Coronary artery (tissue), 2 donors: ENCODE data around the gene GTF2A1.

Experiments
- DNase-seq: peaks from one replicate; pipeline ENCODE4 v3.0.0-alpha.2; 2017; ENCODE audit warnings: low spot score
- H3K27ac ChIP-seq, 2 donors: fragments of 200-600 bp; sonication (generic); one replicate each; pipeline ENCODE4 v1.5.1; 2016 to 2019
- H3K4me3 ChIP-seq: fragments of 200-600 bp; sonication (generic); 2 replicates; pipeline ENCODE4 v1.5.1; 2016; ENCODE audit warnings: mild to moderate bottlenecking, moderate library complexity
- TF ChIP-seq, protein P1 (sequence below): fragments of 200-600 bp; sonication (generic); IDR thresholded peaks from one replicate; pipeline ENCODE4 v1.5.1; 2019; ENCODE audit warnings: antibody characterized with exemption

The GTF2A1 gene

DNA sequence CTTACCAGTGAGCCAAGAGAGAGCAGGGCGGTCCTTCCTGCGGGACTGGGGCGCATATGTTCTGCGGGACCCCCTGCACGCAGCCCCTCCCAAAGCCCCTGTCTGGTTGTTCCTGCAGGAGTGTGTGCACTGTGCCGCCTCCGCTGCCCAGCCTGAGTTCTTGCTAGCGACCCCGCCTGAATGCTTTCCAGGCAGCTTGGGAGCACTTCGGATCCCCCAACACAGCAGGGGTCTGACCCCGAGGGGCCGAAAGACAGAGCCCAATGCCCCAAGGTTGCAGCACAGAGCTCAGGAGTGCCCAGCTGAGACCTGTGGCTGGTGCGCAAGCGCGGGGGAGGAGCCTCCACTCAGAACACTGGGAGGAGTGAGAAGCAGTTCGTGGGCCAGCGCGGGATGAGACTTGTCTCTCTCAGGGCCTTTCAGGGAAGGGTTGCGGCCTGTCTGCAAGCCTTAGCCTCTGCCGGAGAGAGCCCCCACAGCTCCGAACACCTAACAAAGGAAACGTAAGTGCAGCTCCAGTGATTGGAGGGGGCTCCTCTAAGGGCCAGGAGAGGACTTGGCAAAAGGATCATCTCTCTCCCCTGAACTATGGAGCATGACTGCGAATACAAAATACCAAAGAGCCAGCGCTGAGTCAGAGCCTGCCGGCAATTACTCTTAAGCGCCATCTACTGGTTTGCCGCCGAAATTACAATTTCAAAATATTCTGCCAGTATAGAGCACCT is 50.5 kb downstream of the GTF2A1 start:
- TF ChIP-seq, protein P1, sequence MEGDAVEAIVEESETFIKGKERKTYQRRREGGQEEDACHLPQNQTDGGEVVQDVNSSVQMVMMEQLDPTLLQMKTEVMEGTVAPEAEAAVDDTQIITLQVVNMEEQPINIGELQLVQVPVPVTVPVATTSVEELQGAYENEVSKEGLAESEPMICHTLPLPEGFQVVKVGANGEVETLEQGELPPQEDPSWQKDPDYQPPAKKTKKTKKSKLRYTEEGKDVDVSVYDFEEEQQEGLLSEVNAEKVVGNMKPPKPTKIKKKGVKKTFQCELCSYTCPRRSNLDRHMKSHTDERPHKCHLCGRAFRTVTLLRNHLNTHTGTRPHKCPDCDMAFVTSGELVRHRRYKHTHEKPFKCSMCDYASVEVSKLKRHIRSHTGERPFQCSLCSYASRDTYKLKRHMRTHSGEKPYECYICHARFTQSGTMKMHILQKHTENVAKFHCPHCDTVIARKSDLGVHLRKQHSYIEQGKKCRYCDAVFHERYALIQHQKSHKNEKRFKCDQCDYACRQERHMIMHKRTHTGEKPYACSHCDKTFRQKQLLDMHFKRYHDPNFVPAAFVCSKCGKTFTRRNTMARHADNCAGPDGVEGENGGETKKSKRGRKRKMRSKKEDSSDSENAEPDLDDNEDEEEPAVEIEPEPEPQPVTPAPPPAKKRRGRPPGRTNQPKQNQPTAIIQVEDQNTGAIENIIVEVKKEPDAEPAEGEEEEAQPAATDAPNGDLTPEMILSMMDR: peak; percentile 90
- peak overlapping the region; percentile 70 to 96 for H3K27ac ChIP-seq
- peak; percentile 95 for DNase-seq

DNA sequence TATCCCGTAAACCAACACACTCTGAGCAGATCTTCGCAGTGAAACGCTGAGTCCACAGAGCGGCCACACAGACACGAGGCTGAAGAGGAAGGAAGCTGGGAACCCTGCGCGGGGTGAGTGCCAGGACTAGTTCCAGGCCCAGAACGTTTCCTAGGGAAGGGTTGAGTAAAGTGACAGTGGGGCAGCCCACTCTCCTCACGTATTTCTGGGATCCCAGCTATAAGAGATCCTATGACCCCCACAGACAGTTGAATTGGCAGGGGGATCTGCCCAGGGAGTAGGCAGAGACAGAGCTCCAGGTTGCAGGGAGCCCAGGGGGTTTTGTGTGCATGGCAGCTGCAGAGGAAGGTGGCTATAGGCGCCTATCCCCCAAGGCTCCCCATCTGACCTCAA is 51.1 kb downstream of the GTF2A1 start:
- Histone ChIP-seq H3K4me3 (peak overlapping the region; percentile 84), H3K27ac (peak overlapping the region; percentile 70 to 96)
- peak; percentile 77 for DNase-seq

More for the DNA sequence above, 50.5 kb downstream of the GTF2A1 start:
- H3K4me3 ChIP-seq: peak overlapping the region; percentile 84

DNA sequence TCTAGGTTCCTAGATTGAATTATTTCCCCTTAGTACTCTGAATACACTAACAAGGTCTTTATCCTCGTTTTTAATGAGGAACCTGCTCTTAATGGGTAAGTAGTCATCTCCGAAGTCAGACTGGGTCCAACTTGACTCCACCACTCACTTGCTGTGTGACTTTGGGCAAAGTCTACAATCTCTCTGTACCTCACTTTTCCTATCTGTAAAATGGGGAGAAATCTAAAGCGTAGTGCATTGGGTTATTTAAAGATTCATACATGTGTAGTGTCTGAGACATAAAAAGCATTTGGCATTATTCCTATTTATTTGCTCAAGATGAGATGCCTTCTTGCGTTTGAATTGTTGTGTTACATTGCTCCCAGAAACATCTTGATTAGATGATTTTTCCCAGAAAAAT is 51.5 kb downstream of the GTF2A1 start:
- H3K27ac ChIP-seq: peak overlapping the region; percentile 70 to 96
- DNase-seq: no peak
- TF ChIP-seq, protein P1: no peak
- peak overlapping the region; percentile 84 for H3K4me3 ChIP-seq

More for the DNA sequence above, 51.1 kb downstream of the GTF2A1 start:
- TF ChIP-seq, protein P1: no peak

DNA sequence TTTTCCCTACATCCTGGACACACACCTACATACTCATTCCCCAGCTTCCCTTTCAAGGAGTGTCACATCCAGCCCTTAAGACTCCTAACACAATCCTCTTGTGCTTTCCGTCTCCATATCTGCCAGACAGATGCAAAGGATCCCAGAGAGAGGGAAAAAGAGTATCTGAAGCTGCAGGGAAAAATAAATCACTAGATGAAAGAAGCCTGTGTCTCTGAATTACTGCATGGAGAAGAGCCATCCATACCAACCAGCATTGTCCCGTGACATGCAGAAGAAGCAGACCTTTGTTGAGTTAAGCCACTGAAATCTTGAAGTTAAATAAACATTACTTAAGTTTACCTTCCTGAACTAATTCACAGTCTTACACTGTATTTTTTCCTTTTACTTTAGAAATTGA is 54.6 kb downstream of the GTF2A1 start:
- H3K27ac ChIP-seq: no peak overlapping the region
- H3K4me3 ChIP-seq: no peak overlapping the region
- TF ChIP-seq, protein P1: no peak
- no peak for DNase-seq

DNA sequence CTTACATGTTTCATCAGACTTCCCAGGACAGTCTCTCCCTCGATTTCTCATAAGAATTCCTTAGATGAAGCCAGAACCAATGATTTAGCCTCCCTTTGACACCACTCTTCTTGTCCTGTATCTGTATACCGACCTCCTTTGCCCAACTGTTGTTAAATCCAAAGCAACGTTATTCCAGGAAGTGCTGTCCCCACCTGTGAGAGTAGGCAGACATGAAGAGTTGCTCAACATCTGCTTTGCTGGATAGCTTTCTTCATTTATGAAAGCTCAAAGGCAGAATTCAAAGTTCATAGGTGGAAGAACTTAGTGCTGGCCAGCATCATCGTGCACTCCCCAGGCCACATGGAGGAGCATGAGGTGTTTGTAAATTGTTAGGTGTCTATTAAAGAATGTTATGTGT is 55.6 kb downstream of the GTF2A1 start:
- H3K27ac ChIP-seq: no peak overlapping the region
- TF ChIP-seq, protein P1: no peak
- DNase-seq: no peak
- H3K4me3 ChIP-seq: no peak overlapping the region

DNA sequence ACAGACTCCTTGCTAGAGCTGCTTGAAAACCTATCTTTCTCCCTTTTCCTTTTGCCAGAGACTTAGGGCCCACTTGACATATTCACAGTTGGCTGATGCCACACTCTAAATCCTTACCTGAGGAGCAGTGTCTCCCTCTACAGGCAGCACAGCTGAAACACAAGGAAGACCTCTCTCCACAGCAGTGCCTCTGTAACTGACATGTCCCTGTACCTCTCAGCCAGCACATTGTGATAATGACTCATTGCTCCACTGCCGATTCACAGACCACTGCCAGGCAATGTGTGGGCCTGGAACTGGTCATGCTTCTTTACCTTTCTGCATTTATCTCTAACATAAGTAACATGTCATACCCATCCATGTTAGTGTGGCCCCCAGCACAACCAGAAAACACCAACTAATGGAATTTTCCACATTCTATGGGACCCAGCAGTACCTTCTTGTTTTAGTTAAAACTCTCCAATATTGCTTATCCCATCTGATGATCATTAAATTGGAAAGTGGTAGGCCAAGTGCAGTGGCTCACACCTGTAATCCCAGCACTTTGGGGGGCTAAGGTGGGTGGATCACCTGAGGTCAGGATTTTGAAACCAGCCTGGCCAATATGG is 56.5 kb downstream of the GTF2A1 start:
- Histone ChIP-seq H3K27ac (no peak overlapping the region), H3K4me3 (no peak overlapping the region)
- TF ChIP-seq, protein P1: no peak
- no peak for DNase-seq

DNA sequence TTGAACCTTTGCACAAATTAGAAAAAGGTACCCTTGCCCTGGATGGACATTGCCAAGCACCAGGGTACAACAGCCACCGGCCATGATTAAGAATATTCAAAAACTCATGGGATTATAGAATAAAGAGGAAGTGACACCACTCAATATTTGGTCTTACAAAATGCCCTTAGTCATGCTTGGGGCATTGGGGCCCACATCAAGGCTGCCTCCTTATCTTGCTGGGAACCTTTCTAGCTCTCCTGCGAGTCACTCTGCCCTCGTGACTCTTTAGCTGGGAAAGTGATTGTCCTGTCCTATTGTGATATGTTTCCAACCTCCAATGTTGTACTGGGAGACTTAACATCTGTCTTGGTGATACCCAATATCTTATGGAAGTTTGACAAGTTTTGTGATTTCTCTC is 57.8 kb downstream of the GTF2A1 start:
- no peak for DNase-seq
- TF ChIP-seq, protein P1: no peak
- no peak overlapping the region for H3K27ac ChIP-seq
- H3K4me3 ChIP-seq: no peak overlapping the region
